OCI-LY1 (cell line): ENCODE results near the gene DNAH8.

Experiments used
- EZH2 ChIP-seq: fragments of 200-600 bp; sonication (generic), shearing (Covaris generic); IDR thresholded peaks from 2 replicates; pipeline ENCODE4 v1.8.0; 2017; ENCODE audit warnings: borderline replicate concordance, mixed run types, mild to moderate bottlenecking, antibody characterized with exemption, low read length, moderate library complexity, mixed read lengths
- TF ChIP-seq, protein P1 (sequence below): fragments of 200-600 bp; sonication (generic), shearing (Covaris generic); IDR thresholded peaks from 2 replicates; pipeline ENCODE4 v1.5.1; 2017; ENCODE audit warnings: mild to moderate bottlenecking, antibody characterized with exemption, low read length, moderate library complexity, mixed read lengths

DNA sequence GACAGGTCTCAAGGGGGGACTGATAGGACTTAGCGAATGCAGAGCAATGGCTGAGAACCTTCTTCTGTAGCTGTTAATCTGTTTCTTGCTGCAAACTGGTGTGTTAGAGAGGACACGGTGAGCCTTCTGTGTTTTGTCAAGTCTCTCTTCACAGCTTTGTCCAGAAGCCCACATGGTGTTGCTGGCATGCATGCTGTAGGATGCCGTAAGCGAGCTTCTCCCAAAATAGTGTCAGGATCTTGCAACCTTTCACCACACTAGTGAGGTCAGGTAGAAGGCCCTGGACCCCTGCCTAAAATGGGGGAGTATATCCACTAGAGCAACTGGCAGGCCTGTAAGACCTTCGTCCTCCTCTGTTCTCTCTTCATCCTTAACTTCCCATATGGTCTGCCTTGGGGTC lies 281.6 kb downstream of the DNAH8 start:
- TF ChIP-seq, protein P1, sequence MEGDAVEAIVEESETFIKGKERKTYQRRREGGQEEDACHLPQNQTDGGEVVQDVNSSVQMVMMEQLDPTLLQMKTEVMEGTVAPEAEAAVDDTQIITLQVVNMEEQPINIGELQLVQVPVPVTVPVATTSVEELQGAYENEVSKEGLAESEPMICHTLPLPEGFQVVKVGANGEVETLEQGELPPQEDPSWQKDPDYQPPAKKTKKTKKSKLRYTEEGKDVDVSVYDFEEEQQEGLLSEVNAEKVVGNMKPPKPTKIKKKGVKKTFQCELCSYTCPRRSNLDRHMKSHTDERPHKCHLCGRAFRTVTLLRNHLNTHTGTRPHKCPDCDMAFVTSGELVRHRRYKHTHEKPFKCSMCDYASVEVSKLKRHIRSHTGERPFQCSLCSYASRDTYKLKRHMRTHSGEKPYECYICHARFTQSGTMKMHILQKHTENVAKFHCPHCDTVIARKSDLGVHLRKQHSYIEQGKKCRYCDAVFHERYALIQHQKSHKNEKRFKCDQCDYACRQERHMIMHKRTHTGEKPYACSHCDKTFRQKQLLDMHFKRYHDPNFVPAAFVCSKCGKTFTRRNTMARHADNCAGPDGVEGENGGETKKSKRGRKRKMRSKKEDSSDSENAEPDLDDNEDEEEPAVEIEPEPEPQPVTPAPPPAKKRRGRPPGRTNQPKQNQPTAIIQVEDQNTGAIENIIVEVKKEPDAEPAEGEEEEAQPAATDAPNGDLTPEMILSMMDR, result no peak
- TF ChIP-seq EZH2, result no peak
